GM12801 (cell line): ENCODE results near the gene MTERF2.

Experiments
- CTCF ChIP-seq: IDR thresholded peaks from one replicate; pipeline ENCODE4 v1.5.1; 2011; ENCODE audit warnings: control low read depth; ENCODE audit not compliant: insufficient read length; ENCODE audit errors: extremely low read depth

Gene MTERF2

GRCh38 chr12:107027636-107028053, 40.7 kb upstream of the MTERF2 start:
- TF ChIP-seq CTCF: no peak

GRCh38 chr12:107026806-107027635, 40.1 kb upstream of the MTERF2 start:
- no peak for TF ChIP-seq CTCF

- no peak for TF ChIP-seq CTCF
Observed at GRCh38 chr12:107025671-107026070, 38.7 kb upstream of the MTERF2 start.

- TF ChIP-seq CTCF: no peak
Observed at GRCh38 chr12:107019546-107019945, 32.6 kb upstream of the MTERF2 start.

GRCh38 chr12:107017042-107017441, 30.1 kb upstream of the MTERF2 start:
- no peak for TF ChIP-seq CTCF

GRCh38 chr12:107014055-107014454, 27.1 kb upstream of the MTERF2 start:
- TF ChIP-seq CTCF: no peak

- no peak for TF ChIP-seq CTCF
Observed at GRCh38 chr12:107012736-107013425, 25.9 kb upstream of the MTERF2 start.
